ENCODE results near the gene DPH7.
"Not testable (repeated sequence)": the region's sequence is repeated elsewhere in the genome, so short reads cannot be mapped to it uniquely, and the experiment has no call there.

Gene DPH7

GRCh38 chr9:137578518-137579258 lies at the start of gene DPH7:
Gene DPH7 (minus strand): TSS chr9:137578925. CDS start chr9:137578777, 148 bp downstream.
- Histone ChIP-seq H3K4me1 (ENCODE audit: control insufficient read depth, insufficient read depth, low read length) (peaks cover 31% of the 10 kb centered on the region), H3K4me3 (ENCODE audit: low read depth, low read length) (peak within 1 kb of the TSS; percentile 100), H3K36me3 (ENCODE audit: control insufficient read depth, insufficient read depth, low read length) (peaks cover 62% of the 10 kb centered on the region), H3K27ac (ENCODE audit: low read depth, low read length) (peak within 1 kb of the TSS; percentile 89), H3K27me3 (ENCODE audit: control insufficient read depth, insufficient read depth, low read length) (no peaks in the 10 kb centered on the region), H3K9me3 (ENCODE audit: control insufficient read depth, insufficient read depth, low read depth, low read length) (no peaks in the 10 kb centered on the region), H3K9ac (ENCODE audit: low read length) (peak within 1 kb of the TSS; percentile 94)

- H3K9ac ChIP-seq (ENCODE audit: low read length); H3K4me1 ChIP-seq (ENCODE audit: control insufficient read depth, insufficient read depth, low read length); H3K4me3 ChIP-seq (ENCODE audit: low read depth, low read length); H3K9me3 ChIP-seq (ENCODE audit: control insufficient read depth, insufficient read depth, low read depth, low read length); H3K27me3 ChIP-seq (ENCODE audit: control insufficient read depth, insufficient read depth, low read length); H3K36me3 ChIP-seq (ENCODE audit: control insufficient read depth, insufficient read depth, low read length); H3K27ac ChIP-seq (ENCODE audit: low read depth, low read length): not testable (repeated sequence)
Measured at GRCh38 chr9:137627406-137627805, 48.7 kb upstream of the DPH7 start.

- peaks cover 3% of the 10 kb centered on the region for H3K4me1 ChIP-seq (ENCODE audit: control insufficient read depth, insufficient read depth, low read length)
Measured at GRCh38 chr9:137626464-137626863, 47.7 kb upstream of the DPH7 start.

GRCh38 chr9:137622211-137622610 lies 43.5 kb upstream of the DPH7 start:
- Histone ChIP-seq H3K4me1 (ENCODE audit: control insufficient read depth, insufficient read depth, low read length) (peaks cover 16% of the 10 kb centered on the region), H3K36me3 (ENCODE audit: control insufficient read depth, insufficient read depth, low read length) (peaks cover 12% of the 10 kb centered on the region; the same call in 1 of the 2 replicates)
- H3K9ac ChIP-seq (ENCODE audit: low read length); H3K27me3 ChIP-seq (ENCODE audit: control insufficient read depth, insufficient read depth, low read length); H3K4me3 ChIP-seq (ENCODE audit: low read depth, low read length); H3K27ac ChIP-seq (ENCODE audit: low read depth, low read length); H3K9me3 ChIP-seq (ENCODE audit: control insufficient read depth, insufficient read depth, low read depth, low read length): not testable (repeated sequence)

More at GRCh38 chr9:137626464-137626863, 47.7 kb upstream of the DPH7 start:
- Histone ChIP-seq H3K9me3 (ENCODE audit: control insufficient read depth, insufficient read depth, low read depth, low read length) (no peaks in the 10 kb centered on the region), H3K4me3 (ENCODE audit: low read depth, low read length) (no peak overlapping the region), H3K27ac (ENCODE audit: low read depth, low read length) (no peak overlapping the region), H3K27me3 (ENCODE audit: control insufficient read depth, insufficient read depth, low read length) (no peaks in the 10 kb centered on the region), H3K9ac (ENCODE audit: low read length) (no peak overlapping the region), H3K36me3 (ENCODE audit: control insufficient read depth, insufficient read depth, low read length) (no peaks in the 10 kb centered on the region)

- Histone ChIP-seq H3K9me3 (ENCODE audit: control insufficient read depth, insufficient read depth, low read depth, low read length) (no peaks in the 10 kb centered on the region), H3K27ac (ENCODE audit: low read depth, low read length) (no peak overlapping the region), H3K27me3 (ENCODE audit: control insufficient read depth, insufficient read depth, low read length) (no peaks in the 10 kb centered on the region), H3K4me1 (ENCODE audit: control insufficient read depth, insufficient read depth, low read length) (peaks cover 16% of the 10 kb centered on the region), H3K36me3 (ENCODE audit: control insufficient read depth, insufficient read depth, low read length) (peaks cover 20% of the 10 kb centered on the region; the same call in 1 of the 2 replicates), H3K9ac (ENCODE audit: low read length) (no peak overlapping the region), H3K4me3 (ENCODE audit: low read depth, low read length) (peak overlapping the region; percentile 85; the same call in 1 of the 2 replicates)
Measured at GRCh38 chr9:137621131-137621757, 42.5 kb upstream of the DPH7 start.

GRCh38 chr9:137620581-137620980 lies 41.9 kb upstream of the DPH7 start:
- Histone ChIP-seq H3K36me3 (ENCODE audit: control insufficient read depth, insufficient read depth, low read length) (peaks cover 24% of the 10 kb centered on the region), H3K27me3 (ENCODE audit: control insufficient read depth, insufficient read depth, low read length) (no peaks in the 10 kb centered on the region), H3K4me3 (ENCODE audit: low read depth, low read length) (peak overlapping the region; percentile 85; the same call in 1 of the 2 replicates), H3K9me3 (ENCODE audit: control insufficient read depth, insufficient read depth, low read depth, low read length) (no peaks in the 10 kb centered on the region), H3K9ac (ENCODE audit: low read length) (no peak overlapping the region), H3K27ac (ENCODE audit: low read depth, low read length) (no peak overlapping the region), H3K4me1 (ENCODE audit: control insufficient read depth, insufficient read depth, low read length) (peaks cover 16% of the 10 kb centered on the region)

- Histone ChIP-seq H3K27me3 (ENCODE audit: control insufficient read depth, insufficient read depth, low read length) (no peaks in the 10 kb centered on the region), H3K9ac (ENCODE audit: low read length) (peak overlapping the region; percentile 97), H3K27ac (ENCODE audit: low read depth, low read length) (peak overlapping the region; percentile 66; the same call in 1 of the 2 replicates), H3K9me3 (ENCODE audit: control insufficient read depth, insufficient read depth, low read depth, low read length) (no peaks in the 10 kb centered on the region), H3K4me3 (ENCODE audit: low read depth, low read length) (peak overlapping the region; percentile 85), H3K36me3 (ENCODE audit: control insufficient read depth, insufficient read depth, low read length) (peaks cover 30% of the 10 kb centered on the region), H3K4me1 (ENCODE audit: control insufficient read depth, insufficient read depth, low read length) (peaks cover 16% of the 10 kb centered on the region)
Measured at GRCh38 chr9:137620048-137620405, 41.3 kb upstream of the DPH7 start.

GRCh38 chr9:137619240-137620047 lies 40.7 kb upstream of the DPH7 start:
- Histone ChIP-seq H3K36me3 (ENCODE audit: control insufficient read depth, insufficient read depth, low read length) (peaks cover 36% of the 10 kb centered on the region), H3K4me1 (ENCODE audit: control insufficient read depth, insufficient read depth, low read length) (peaks cover 16% of the 10 kb centered on the region), H3K4me3 (ENCODE audit: low read depth, low read length) (peak overlapping the region; percentile 85), H3K9me3 (ENCODE audit: control insufficient read depth, insufficient read depth, low read depth, low read length) (no peaks in the 10 kb centered on the region), H3K27ac (ENCODE audit: low read depth, low read length) (peak overlapping the region; percentile 66; the same call in 1 of the 2 replicates), H3K27me3 (ENCODE audit: control insufficient read depth, insufficient read depth, low read length) (no peaks in the 10 kb centered on the region), H3K9ac (ENCODE audit: low read length) (peak overlapping the region; percentile 97)

- H3K27ac ChIP-seq (ENCODE audit: low read depth, low read length), result peak within 1 kb of the TSS; percentile 88
- peak within 1 kb of the TSS; percentile 95 for H3K4me3 ChIP-seq (ENCODE audit: low read depth, low read length)
- H3K36me3 ChIP-seq (ENCODE audit: control insufficient read depth, insufficient read depth, low read length), result peaks cover 46% of the 10 kb centered on the region
Measured at GRCh38 chr9:137618105-137619067, 39.7 kb upstream of the DPH7 start, which contains the start of gene EHMT1. Gene EHMT1 (plus strand): TSS chr9:137619005. CDS start chr9:137619029, 24 bp downstream.

GRCh38 chr9:137615387-137615871 lies 36.7 kb upstream of the DPH7 start:
- no peak overlapping the region for H3K9ac ChIP-seq (ENCODE audit: low read length)
- no peak overlapping the region for H3K27ac ChIP-seq (ENCODE audit: low read depth, low read length)
- H3K9me3 ChIP-seq (ENCODE audit: control insufficient read depth, insufficient read depth, low read depth, low read length), result no peaks in the 10 kb centered on the region
- H3K36me3 ChIP-seq (ENCODE audit: control insufficient read depth, insufficient read depth, low read length), result peaks cover 40% of the 10 kb centered on the region
- H3K4me1 ChIP-seq (ENCODE audit: control insufficient read depth, insufficient read depth, low read length), result peaks cover 28% of the 10 kb centered on the region
- H3K4me3 ChIP-seq (ENCODE audit: low read depth, low read length), result no peak overlapping the region
- H3K27me3 ChIP-seq (ENCODE audit: control insufficient read depth, insufficient read depth, low read length), result no peaks in the 10 kb centered on the region

More at GRCh38 chr9:137618105-137619067, 39.7 kb upstream of the DPH7 start, which contains the start of gene EHMT1:
- no peaks in the 10 kb centered on the region for H3K9me3 ChIP-seq (ENCODE audit: control insufficient read depth, insufficient read depth, low read depth, low read length)
- no peaks in the 10 kb centered on the region for H3K27me3 ChIP-seq (ENCODE audit: control insufficient read depth, insufficient read depth, low read length)
- peak within 1 kb of the TSS; percentile 98 for H3K9ac ChIP-seq (ENCODE audit: low read length)
- peaks cover 16% of the 10 kb centered on the region for H3K4me1 ChIP-seq (ENCODE audit: control insufficient read depth, insufficient read depth, low read length)

All from HUES6 (cell line).